HG03457 (cell line): ENCODE data around the gene COBL.

Source experiments
- ATAC-seq: cut with Tn5 transposase; IDR thresholded peaks from one replicate; pipeline ENCODE4 v1.9.1; 2021; ENCODE audit warnings: moderate number of reproducible peaks; ENCODE audit not compliant: unreplicated experiment

The COBL gene

DNA sequence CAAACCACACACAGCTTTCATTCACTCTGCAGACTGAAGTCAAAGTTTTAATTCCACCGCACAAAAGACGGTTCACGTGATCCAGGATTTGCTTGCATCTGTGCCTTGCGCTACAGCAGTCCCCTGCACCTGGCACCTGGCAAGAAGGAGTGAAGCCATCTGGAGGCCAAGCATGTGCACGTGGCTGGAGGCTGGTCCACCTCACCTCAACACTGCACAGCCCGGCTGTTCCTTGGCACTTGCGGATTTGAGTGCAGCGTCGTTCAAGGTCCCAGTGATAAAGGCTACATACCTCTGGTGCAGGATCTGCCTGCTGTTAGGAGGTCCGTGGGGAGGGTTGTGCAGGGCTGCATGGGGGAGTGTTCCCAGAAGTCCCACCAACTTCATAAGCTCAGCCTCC is 285.4 kb downstream of the COBL start:
- no peak for ATAC-seq

DNA sequence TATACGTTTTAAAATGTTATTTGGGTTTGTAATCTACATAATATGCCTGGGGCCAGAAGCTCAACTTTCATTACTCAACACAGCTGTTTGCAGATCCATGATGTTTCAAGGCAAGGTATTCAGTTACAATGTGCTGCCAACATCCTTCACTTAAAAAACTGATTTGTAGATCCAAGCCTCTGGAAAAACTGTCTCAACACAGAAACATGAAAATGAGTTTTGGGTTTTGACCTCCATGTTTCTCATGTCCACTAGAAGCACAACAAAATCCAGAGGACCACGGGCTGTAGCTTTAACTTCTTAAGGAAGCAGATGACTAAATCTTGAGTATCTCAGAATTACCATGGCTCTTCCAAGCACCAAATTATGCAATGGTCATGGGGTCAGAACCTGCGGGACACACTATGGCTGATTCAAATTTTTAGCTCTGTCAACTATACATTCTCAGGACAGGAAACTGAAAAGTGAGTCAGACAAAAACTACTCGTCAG is 286.9 kb downstream of the COBL start:
- no peak for ATAC-seq

DNA sequence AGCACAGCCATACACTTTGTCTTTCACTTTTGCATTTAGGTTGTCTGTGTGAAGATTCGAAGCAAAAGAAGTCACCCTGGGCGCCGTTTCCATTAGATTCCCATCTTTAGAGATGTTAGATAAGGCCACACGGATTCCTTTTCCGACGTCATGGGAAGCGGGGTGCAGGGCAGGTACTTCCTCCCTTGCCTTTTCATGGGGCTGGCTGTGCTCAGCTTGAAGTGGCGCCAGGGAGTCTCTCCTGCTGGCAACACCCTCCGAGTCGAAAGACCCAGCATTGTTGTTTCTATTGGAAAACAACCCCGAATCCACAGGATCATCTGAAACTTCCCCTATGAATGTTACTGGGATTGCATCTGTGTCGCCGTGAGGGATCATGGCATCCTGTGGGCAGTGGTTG is 287.5 kb downstream of the COBL start:
- ATAC-seq = no peak

DNA sequence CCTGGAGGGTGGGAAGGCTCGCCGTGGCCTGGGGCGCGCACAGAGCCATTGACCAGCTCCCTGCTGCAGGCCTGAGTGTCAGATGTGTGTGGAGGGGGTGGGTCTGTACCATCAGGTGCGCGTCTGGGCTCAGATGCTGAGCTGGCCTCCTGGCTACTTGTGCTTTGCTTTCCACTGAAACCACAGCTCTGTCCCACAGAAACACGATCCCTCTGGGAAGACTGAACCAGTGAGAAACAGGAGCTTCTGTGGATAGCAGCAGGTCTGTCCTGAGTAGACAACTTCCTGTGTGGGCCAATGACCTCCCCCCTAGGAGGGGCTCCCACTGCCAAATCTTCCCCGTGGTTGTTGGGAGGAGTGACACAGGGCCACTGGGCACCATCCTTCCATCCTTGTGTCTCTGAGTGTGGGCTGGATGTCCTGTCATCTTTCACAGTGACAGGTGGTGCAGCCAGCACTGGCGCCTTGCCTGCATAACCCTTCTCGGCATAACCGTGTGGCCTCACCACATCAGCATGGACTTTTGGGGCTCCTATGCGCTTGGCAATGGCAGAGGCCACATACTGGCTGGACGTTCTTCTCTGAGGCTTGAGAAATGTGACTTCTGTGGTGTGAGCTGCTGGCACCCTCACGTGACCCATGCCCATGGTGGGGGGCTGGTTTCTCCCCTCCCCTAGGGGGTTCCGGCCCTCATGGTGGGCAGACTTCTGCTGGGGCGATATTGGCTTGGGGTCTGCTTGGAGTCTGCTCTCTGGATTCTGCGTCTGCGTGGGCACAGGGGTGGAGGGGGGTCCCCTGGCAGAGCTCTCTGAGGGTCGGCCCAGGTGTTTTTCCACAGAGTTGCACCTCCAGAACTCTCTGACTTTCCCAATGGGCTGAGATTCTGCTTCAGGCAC is 288.4 kb downstream of the COBL start:
- ATAC-seq = no peak

DNA sequence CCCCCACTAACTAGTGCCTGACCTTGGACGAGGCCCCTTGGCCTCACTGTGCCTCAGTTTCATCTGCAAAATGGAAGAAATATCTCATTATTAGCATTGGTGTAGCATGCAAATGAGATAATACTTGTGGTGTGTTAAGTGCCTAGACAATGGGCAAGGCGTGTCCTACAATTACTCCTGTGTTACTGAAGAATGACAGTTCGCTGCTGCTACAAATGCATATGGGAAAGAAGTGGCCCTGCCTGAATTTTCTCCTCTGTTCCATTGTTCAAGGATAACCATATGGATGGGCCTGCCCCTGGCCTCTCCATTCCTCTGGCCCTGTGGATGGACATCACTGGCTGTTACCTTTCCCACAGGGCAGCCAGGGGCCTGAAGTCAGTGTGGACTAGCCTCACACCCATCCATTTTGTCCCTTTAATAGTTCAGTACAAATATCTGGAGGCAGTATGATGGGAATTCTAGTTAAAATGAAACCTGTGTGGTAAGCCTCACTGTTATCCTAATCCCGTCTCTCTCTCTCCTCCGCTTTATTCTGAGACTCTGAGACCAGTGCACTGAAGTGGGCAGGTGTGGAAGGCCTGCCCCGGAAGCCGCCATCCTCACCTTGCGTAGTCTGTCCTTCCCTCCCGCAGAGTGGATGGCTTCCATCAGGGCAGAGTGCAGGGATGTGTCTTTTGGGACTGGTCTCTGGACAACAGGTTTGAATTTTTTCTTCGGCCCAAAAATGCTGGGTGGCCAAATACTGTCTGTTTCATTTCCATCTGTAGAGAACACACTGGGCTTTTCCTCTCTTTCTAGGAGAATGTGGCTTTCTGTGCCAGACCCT is 289.3 kb downstream of the COBL start:
- no peak for ATAC-seq

DNA sequence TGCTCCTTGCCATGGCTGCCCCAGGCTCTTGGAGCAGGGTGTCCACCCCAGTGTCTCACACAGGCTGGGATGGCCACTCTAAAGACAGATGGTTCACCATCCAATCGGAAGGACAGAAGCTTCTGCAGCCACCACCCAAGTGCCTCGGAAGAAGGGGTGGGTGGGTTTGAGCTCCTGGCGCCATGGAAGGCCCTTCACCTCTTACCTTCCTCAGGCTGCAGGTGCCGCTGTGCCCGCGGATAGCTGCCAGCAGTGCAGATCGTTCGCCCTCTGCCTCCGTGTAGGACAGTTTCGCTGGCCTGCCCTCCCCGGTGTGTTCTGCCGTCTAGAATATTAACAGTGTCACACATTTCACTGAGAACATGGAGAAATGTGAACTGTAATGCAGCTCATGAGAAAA is 290.3 kb downstream of the COBL start:
- no peak for ATAC-seq

DNA sequence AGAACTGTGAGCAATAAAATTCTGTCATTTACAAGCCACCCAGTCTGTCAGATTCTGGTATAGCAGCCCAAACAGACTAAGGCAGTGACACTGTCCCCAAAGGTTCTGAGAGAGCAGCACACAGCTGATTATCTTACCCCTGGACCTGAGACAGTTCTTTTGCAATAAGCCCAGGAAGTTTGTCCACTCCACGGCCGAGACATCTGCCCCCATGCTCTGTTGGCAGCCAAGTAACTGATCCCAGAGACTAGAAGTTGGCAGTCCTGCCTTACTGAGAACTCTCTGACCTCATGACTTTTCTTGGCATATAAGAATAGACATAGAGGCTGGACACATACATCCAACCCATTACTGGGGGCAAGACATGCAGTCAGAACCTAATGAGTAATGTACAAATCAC is 290.9 kb downstream of the COBL start:
- ATAC-seq = no peak

DNA sequence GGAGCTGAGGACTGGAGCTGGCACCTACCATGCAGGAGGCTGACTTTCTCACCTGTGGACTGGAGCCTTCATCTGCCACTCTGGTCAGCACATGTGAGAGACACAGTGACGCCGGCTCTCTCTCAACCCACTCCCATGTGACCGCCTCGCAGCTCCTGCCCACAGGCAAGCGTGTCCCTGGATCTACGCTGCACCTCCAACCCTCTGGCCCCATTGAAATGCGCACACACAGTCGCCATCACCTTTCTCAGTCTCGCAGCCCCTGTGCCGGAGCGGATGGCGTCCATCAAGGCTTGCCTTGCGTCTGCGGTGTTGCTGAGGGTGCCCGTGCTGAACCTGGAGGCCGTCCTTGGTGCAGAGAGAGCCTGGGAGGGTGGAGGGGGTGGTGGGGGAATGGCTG is 291.7 kb downstream of the COBL start:
- ATAC-seq = no peak

DNA sequence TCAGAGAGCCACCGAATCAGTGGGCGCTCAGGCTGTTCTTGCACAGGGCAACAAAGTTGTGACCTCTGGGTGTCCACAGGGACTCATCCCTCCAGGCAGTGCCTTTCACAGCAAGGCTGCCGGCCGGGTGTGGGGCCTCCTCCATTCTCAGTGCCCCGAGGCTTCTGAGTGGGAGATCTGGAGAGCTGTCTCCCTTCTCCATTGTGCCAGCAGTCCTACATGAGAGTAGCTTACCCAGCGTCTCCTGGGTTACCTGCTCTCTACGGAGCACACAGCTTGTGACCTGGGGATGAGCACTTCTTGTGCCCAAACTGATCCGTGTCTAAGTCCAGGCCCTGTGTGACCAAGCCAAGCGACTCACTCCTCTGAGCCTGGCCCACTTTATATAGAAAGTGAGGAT is 293.1 kb downstream of the COBL start:
- ATAC-seq = no peak

DNA sequence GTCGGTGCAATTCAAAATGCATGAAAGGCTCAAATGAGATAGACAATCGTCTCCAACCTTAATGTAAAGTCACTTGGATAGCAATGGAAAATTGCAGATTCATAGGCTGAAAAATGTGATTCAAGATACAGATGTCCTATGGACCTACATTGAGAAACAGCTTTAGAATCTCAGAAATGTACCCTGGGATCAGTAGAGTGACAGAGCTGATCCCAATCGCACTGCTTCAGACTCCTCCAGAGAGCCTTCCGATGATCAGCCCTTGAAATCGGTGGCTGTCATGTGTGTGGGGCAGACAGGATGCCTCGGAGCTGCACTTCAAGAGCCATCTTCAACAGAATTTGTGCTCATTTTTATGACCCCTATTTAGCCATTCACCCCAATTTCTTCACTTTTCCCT is 293.8 kb downstream of the COBL start:
- ATAC-seq = no peak

DNA sequence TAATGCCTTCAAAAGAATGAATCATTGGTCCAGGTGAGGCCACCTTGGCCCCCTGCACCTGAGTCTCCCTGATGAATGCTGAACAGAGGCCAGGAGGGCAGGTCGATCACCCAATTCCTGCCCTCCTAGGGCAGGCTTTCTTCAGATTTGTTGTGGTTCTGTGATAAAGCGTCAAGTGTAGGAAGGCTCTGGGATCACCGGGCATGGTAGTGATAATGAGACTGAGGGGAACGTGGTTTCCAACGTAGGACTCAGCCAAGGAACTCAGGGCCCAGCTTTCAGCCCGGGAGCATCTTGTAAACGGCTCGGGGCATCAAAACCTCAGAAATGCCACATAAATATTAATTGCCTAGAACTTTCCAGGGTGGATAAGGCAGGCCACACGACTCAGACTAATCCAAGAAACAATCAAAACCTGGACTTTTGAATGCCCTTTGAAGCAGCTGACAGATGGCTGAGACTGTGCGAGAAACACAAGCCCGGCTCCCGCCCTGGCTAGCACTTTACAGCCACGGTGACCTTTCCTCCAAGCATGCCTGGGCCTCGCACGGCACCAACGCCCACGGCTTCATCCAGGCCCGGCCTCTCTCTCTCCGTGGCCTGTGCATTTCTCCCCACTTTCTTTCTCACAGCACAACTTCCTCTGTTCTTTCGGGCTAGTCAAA is 294.6 kb downstream of the COBL start:
- ATAC-seq = no peak

DNA sequence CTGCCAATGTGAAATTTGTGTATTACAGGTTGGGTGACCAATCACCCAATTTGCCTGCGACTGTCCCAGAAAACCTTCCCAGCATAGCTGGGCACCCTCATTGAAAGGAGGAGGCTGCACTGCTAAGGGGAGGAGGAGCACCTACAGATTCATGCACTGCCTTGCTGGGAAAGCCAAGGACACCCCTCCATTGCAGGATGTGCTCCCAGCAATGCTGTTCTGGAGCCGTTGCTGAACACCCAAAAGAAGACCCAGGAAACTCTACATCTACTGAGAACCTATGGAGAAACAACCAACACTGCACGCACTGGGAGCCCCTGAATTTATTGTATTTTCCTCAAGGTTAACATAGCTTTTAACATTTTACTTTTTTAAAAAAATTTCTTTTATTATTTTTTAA is 295.7 kb downstream of the COBL start:
- ATAC-seq = no peak

DNA sequence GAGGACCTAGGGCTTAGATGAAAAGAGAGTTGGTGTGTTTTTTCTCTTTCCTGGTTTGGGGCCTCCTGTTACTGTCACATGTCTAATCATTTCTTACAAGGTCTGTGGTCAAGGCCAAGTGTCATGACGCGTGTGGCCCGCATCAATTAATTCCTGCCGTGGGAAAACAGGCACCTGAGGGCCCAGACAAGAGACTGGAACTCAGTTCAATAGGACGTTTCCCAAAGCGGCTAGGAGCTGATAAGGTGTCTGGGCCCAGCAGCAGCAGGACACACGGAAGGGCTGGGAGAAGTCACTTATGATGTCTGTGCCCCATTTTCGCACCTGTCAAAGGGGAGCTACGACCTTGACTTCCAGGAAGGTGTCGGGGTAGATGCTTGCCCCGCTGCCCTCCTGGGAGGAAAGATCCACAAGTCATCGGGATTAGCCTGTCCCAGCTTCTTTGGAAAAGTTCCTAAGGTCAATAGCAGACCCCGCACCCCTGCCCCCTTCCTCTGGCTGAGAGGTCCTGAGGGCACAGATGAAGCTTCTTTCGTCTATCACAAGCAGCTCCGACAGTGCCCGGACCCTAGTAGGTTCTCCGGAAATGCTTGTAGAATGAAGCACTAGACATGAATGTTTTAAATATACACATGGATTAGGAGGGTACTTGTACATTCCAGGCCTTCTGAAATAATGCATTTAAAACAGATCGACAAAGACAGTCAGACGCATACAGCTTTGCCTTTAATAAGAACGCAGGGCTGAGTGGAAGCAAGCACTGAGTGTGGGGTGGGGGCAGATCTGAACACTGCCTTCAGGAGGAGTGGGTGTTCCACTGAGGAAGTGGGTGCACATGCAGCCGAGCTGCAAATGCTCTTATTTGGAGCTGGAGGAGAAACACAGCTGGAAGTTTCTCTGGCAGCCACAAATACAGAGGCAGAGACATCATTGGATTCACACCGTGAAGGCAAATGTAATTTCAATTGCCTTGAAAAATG is 296.4 kb downstream of the COBL start:
- no peak for ATAC-seq

DNA sequence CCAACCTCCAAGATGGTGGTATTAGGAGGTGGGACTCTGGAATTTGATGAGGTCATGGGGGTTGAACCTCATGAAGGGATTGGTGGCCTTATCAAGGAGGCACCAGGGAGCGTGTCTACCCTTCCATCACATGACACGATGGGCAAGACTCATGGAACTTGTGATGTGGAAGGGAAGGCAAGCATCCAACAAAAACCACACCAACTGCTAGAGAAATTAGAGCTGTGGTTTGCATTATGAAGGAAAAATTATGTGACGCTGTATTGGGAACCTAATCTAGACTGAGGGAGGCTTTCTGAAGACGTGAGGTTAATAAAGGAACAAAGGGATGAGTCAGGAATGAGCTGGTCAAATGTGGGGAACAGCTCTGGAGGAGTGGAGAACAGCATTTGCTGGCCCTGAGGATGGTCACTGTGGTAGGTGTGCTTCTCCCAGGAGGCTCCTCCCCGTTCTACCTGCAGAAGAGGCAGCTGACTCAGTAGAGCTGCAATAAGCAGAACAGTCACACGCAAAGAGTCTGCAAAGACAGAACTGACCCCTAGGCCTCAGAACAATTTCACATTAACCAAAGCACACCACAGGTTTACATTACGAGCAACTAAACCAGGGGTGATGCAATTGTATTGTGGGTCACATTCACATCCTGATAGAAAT is 297.3 kb downstream of the COBL start:
- no peak for ATAC-seq

DNA sequence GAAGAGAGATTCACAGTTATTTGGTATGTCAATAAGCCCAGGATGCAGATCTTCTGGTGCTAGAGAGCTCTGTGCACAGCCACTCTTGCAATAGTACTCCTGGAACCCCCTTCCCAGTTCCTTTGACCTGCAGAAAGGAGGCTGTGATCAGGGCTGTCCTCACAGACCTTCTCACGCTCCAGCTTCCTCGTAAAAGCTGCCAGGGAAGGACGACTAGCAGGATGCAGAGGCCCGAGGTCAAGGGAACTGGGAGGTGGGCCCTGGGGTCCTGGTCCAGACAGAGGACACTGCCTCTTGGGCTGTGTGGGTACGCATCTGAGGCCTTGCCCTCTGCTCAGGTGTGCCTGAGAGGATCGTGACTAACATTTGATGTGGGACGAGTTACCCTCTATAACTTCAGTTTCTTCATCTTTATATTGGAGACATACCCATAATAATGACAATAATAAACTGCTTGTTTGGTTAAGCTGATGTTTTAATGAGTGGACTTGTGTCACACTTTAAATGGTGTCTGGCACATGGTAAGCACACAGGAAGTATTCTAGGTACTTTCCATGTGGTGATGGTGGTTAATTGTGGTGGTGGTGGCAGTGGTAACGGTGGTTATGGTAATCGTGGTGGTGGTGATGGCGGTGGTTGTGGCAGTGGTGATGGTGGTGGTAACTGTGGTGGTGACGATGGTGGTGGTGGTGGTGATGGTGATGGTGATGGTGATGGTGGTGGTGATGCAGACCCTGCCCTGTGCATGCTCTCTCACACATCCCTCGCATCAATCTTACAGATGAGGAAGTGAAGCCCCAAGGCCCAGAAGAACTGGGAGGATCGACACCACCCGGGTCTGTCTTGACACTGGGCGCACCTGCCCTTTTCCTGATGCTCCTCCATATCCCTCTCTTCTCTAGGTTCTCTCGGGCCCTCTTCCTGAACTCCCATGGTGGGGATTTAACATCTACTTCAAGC is 298.8 kb downstream of the COBL start:
- no peak for ATAC-seq

DNA sequence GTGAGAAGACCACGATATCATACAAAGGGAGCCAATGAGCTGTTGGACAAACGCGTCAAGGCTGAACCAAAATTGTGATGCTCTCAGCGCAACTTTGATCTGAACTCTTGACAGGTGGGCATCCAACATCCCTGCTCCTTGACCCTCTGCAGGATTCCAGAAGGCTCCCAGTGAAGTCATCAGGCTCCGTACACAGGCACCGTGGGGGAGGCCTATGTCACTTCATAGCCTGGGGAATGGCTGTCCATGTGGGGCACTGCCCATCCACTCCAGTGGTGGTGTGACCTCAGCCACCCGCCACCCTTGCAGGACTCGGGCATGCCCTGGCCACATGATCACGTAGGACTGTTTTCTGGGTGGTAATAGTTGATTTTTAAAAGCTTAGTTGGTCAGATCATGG is 300.1 kb downstream of the COBL start:
- no peak for ATAC-seq

DNA sequence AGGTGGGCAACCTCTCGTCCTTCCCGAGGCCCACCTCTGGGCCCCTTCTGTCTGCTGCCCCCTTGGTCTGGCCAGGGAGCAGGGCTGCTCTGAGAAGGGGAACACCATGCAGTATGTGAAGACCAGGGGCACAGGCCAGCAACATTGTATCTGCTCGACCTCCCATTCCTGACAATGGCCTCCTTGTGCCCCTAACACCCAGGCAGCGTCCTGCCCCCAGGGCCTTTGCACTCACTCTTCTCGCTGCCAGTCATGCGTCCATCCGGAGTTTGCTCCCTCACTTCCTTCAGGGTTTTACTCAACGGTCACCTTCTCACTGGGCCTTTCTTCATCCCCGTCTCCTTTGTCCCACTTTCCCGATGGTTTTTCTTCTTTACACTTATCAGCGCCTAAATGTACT is 301.0 kb downstream of the COBL start:
- ATAC-seq = no peak

DNA sequence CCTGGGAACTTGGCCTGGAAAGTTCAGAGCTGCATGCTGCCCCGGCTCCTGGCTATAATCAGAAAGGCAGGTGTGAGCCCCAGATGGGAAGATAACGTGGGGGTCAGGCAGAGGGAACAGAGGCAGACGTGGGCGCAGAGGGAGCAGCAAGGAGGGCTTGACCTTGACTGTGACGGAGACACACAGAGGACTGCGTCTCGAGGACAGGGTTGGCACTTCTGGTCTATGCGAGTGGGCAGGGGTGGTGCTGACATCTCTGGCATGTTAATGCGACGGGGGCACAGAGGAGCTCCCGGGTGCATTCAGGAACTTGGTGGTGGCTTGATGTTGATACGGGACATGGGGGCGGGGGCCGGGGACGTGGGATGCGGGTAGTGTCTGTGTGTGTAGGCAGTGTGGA is 301.8 kb downstream of the COBL start:
- ATAC-seq = no peak
